PC-3 (cell line): ENCODE measurements around the gene ORAI2. TPM values are rescaled to one million over a fixed set of nuclear protein-coding genes. Genes with fewer than 3 reads are reported as not detected.

ENCODE experiments used
- ATAC-seq: fragments of 200-7000 bp; cut with Tn5 transposase; 2 replicates; pipeline ENCODE4 v1.9.1; 2020; ENCODE audit warnings: mild to moderate bottlenecking, moderate library complexity
- BruUV-seq: library from RNA; stranded (reverse); fragments of 400-500 nt; replicated peaks from 2 replicates; lab custom pipeline; 2021; lab: Mats Ljungman, UMichigan
- CTCF ChIA-PET: fragments of 300-600 bp; sonication (Branson Sonifier 250); formaldehyde crosslinking; loops from one replicate; lab custom pipeline; 2022; ENCODE audit warnings: antibody characterized with exemption; lab: Charles Lee
- POLR2A ChIA-PET: fragments of 300-600 bp; sonication (Branson Sonifier 250); formaldehyde crosslinking; loops from one replicate; lab custom pipeline; 2022; ENCODE audit warnings: antibody characterized with exemption; ENCODE audit not compliant: unreplicated experiment; lab: Charles Lee
- DNase-seq: peaks from one replicate; pipeline ENCODE4 v3.0.0-alpha.2; 2015
- H2AFZ ChIP-seq: fragments of 300-600 bp; sonication (generic); 2 replicates; pipeline ENCODE4 v1.6.0; 2016; ENCODE audit warnings: antibody characterized with exemption, low read length
- H3F3A ChIP-seq: fragments of 300-600 bp; sonication (generic); one replicate; pipeline ENCODE4 v1.6.0; 2017; ENCODE audit warnings: antibody characterized with exemption, low read length, control low read depth, mild to moderate bottlenecking; ENCODE audit not compliant: unreplicated experiment
- H3K27ac ChIP-seq: fragments of 300-600 bp; sonication (generic); 2 replicates; pipeline ENCODE4 v1.5.1; 2016; ENCODE audit warnings: mild to moderate bottlenecking, low read length
- H3K27me3 ChIP-seq: fragments of 300-600 bp; sonication (generic); 2 replicates; pipeline ENCODE4 v1.6.1; 2016; ENCODE audit warnings: low read length, mixed read lengths
- H3K36me3 ChIP-seq: fragments of 300-600 bp; sonication (generic); 2 replicates; pipeline ENCODE4 v1.6.1; 2016; ENCODE audit warnings: low read depth, mixed run types, low read length, mixed read lengths
- H3K4me1 ChIP-seq: fragments of 300-600 bp; sonication (generic); 2 replicates; pipeline ENCODE4 v1.5.1; 2016; ENCODE audit warnings: low read length; ENCODE audit not compliant: insufficient read depth
- H3K4me2 ChIP-seq: fragments of 300-600 bp; sonication (generic); 2 replicates; pipeline ENCODE4 v1.6.0; 2016; ENCODE audit warnings: low read length
- H3K4me3 ChIP-seq: fragments of 300-600 bp; sonication (generic); 2 replicates; pipeline ENCODE4 v1.5.1; 2016; ENCODE audit warnings: mild to moderate bottlenecking, low read length, mixed read lengths
- H3K79me2 ChIP-seq: fragments of 300-600 bp; sonication (generic); 2 replicates; pipeline ENCODE4 v1.6.1; 2017; ENCODE audit warnings: low read length, mixed read lengths
- H3K9ac ChIP-seq: fragments of 300-600 bp; sonication (generic); 2 replicates; pipeline ENCODE4 v1.6.0; 2016; ENCODE audit warnings: mild to moderate bottlenecking, low read length
- H3K9me2 ChIP-seq: fragments of 300-600 bp; sonication (generic); replicated peaks from 2 replicates; pipeline ENCODE4 v1.6.1; 2016; ENCODE audit warnings: mixed run types, low read length, mixed read lengths
- H3K9me3 ChIP-seq: fragments of 300-600 bp; sonication (generic); 2 replicates; pipeline ENCODE4 v1.6.1; 2016; ENCODE audit warnings: low read length, mixed read lengths
- H4K20me1 ChIP-seq: fragments of 300-600 bp; sonication (generic); 2 replicates; pipeline ENCODE4 v1.6.1; 2016; ENCODE audit warnings: low read length, mixed read lengths
- EZH2 ChIP-seq: fragments of 300-600 bp; sonication (generic); IDR thresholded peaks from one replicate; pipeline ENCODE4 v1.6.1; 2017; ENCODE audit warnings: antibody characterized with exemption, mild to moderate bottlenecking, low read length; ENCODE audit not compliant: unreplicated experiment
- EZH2phosphoT487 ChIP-seq: fragments of 300-600 bp; sonication (generic); IDR thresholded peaks from 2 replicates; pipeline ENCODE4 v1.6.1; 2018; ENCODE audit warnings: mild to moderate bottlenecking, antibody characterized with exemption, low read length, borderline replicate concordance
- intact Hi-C: fragments of 100-400 bp; cut with micrococcal nuclease; formaldehyde crosslinking; loops from 2 replicates; pipeline ENCODE4 v1.9.0; 2023
- total RNA-seq: library from RNA; depleted of rRNA; stranded (reverse); fragments of >200 nt; gene quantifications from 2 replicates; pipeline ENCODE4 v1.2.3, GENCODE V29; 2014
- TF ChIP-seq, protein P1 (sequence below): fragments of 300-600 bp; sonication (generic); conservative IDR thresholded peaks from 2 replicates; pipeline ENCODE4 v1.5.1; 2017; ENCODE audit warnings: antibody characterized with exemption, low read depth, mild to moderate bottlenecking, low read length

Gene ORAI2
- total RNA-seq, 1 experiment from 2014 or later = 20.8 TPM

DNA sequence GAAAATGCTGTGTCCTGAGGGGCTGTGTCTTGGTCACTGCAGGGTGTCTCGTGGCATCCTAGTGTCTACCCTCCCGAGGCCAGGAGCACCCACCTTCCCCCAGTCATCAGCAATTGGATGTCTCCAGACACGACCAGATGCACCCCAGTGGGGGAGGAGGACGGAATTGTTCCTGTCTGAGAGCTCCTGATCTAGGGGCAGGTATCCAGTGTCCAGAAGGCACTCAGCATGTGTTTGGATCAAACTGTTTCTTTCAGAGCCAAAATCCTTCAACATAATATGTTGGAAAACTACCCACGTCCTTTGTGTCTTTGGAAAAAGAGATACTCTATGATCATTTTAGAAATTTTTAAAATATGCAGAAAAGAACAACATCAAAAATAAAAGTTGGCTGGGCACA is 20.3 kb upstream of the ORAI2 start:
- H3K4me1 ChIP-seq = no peaks in the 10 kb centered on the region
- no peak for ATAC-seq
- no peaks in the 10 kb centered on the region for H3K27me3 ChIP-seq
- no peak overlapping the region for H3K9ac ChIP-seq
- ChIA-PET CTCF (interaction anchor here (0.6 kb wide), 1 partner anchor 12 kb away, joined by 3 read pairs; no protein-coding TSS in a partner anchor), POLR2A (interaction anchor here (0.7 kb wide), 1 partner anchor 27 kb away, joined by 3 read pairs; no protein-coding TSS in a partner anchor)
- no peak for DNase-seq
- H3F3A ChIP-seq = no peaks in the 10 kb centered on the region
- H3K9me3 ChIP-seq = no peaks in the 10 kb centered on the region
- no peak overlapping the region for H2AFZ ChIP-seq
- no peak overlapping the region for H3K27ac ChIP-seq
- no peaks in the 10 kb centered on the region for H4K20me1 ChIP-seq
- H3K79me2 ChIP-seq = no peaks in the 10 kb centered on the region
- no peak for TF ChIP-seq EZH2
- TF ChIP-seq, protein P1, sequence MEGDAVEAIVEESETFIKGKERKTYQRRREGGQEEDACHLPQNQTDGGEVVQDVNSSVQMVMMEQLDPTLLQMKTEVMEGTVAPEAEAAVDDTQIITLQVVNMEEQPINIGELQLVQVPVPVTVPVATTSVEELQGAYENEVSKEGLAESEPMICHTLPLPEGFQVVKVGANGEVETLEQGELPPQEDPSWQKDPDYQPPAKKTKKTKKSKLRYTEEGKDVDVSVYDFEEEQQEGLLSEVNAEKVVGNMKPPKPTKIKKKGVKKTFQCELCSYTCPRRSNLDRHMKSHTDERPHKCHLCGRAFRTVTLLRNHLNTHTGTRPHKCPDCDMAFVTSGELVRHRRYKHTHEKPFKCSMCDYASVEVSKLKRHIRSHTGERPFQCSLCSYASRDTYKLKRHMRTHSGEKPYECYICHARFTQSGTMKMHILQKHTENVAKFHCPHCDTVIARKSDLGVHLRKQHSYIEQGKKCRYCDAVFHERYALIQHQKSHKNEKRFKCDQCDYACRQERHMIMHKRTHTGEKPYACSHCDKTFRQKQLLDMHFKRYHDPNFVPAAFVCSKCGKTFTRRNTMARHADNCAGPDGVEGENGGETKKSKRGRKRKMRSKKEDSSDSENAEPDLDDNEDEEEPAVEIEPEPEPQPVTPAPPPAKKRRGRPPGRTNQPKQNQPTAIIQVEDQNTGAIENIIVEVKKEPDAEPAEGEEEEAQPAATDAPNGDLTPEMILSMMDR = no peak
- no peak for TF ChIP-seq EZH2phosphoT487
- intact Hi-C loops = loop anchor here (5.0 kb wide), 1 partner anchor 39 kb away; no protein-coding TSS in a partner anchor
- no peaks in the 10 kb centered on the region for H3K9me2 ChIP-seq
- H3K36me3 ChIP-seq = peaks cover 40% of the 10 kb centered on the region
- no TSS peak for BruUV-seq
- no peak overlapping the region for H3K4me3 ChIP-seq
- H3K4me2 ChIP-seq = no peak overlapping the region

DNA sequence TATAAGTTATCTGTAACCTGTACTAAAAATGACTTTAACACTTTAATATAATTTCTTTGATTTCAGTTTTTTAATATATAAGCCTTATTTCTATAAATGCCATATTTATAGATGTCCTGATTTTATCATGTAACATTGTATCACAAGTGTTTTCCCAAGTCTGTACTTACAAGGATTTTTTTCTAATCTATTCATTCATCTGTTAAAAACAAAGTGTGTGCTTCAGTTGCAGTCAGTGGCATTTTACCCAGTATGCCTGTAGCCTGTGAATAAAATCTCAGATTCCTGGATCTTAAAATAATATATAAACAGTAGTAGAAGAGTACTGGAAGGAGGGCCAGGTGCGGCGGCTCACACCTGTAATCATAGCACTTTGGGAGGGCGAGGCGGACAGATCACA is 19.8 kb upstream of the ORAI2 start:
- H3K4me3 ChIP-seq = no peak overlapping the region
- no peaks in the 10 kb centered on the region for H4K20me1 ChIP-seq
- no peaks in the 10 kb centered on the region for H3K79me2 ChIP-seq
- no peak overlapping the region for H3K4me2 ChIP-seq
- POLR2A ChIA-PET = no interaction called here
- H3K27ac ChIP-seq = no peak overlapping the region
- TF ChIP-seq EZH2 (no peak), EZH2phosphoT487 (no peak)
- TF ChIP-seq, protein P1 = no peak
- H3K4me1 ChIP-seq = no peaks in the 10 kb centered on the region
- intact Hi-C loops = loop anchor here (5.0 kb wide), 1 partner anchor 39 kb away; no protein-coding TSS in a partner anchor
- H3F3A ChIP-seq = no peaks in the 10 kb centered on the region
- no peak overlapping the region for H3K9ac ChIP-seq
- H2AFZ ChIP-seq = no peak overlapping the region
- DNase-seq (no peak), ATAC-seq (no peak)
- no peaks in the 10 kb centered on the region for H3K27me3 ChIP-seq
- CTCF ChIA-PET = no interaction called here
- peaks cover 38% of the 10 kb centered on the region for H3K36me3 ChIP-seq
- no peaks in the 10 kb centered on the region for H3K9me3 ChIP-seq
- no TSS peak for BruUV-seq
- no peaks in the 10 kb centered on the region for H3K9me2 ChIP-seq

DNA sequence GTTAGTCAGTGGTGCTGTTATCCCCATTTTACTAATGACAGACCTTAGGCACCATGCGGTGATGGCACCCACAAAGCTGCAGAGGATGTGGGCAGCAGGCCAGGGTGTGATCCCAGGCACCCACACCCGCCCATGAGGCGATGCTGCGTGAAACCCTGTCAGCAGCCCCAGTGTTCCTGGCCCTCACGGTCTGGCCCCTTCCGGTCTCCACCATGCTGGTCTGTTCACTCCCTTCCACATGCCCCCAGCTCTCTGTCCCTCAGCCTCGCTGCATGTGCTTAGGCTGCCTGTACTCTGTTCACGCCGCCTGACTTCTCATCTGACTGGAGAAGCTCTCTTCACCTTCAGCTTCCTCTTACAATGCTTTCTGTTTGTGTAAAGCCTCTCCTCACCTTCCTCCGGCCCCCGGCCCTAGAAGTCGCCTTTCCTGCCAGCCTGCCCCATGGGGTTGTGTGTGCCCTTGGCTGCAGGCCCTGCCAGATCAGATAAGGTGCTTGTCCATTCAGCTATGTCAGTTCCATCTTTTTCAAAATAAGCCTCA is 17.6 kb upstream of the ORAI2 start:
- ChIA-PET CTCF (no interaction called here), POLR2A (no interaction called here)
- H3K4me2 ChIP-seq = no peak overlapping the region
- H3K27ac ChIP-seq = no peak overlapping the region
- BruUV-seq = no TSS peak
- no peaks in the 10 kb centered on the region for H3K79me2 ChIP-seq
- no peaks in the 10 kb centered on the region for H3K27me3 ChIP-seq
- no peaks in the 10 kb centered on the region for H3K4me1 ChIP-seq
- no peak overlapping the region for H3K4me3 ChIP-seq
- H4K20me1 ChIP-seq = no peaks in the 10 kb centered on the region
- no peaks in the 10 kb centered on the region for H3K9me2 ChIP-seq
- peaks cover 34% of the 10 kb centered on the region; the same call in 1 of the 2 replicates for H3K36me3 ChIP-seq
- no peaks in the 10 kb centered on the region for H3K9me3 ChIP-seq
- no peak overlapping the region for H2AFZ ChIP-seq
- TF ChIP-seq, protein P1 = no peak
- TF ChIP-seq EZH2 (no peak), EZH2phosphoT487 (no peak)
- no peaks in the 10 kb centered on the region for H3F3A ChIP-seq
- DNase-seq (no peak), ATAC-seq (no peak)
- intact Hi-C loops = no loop called here
- H3K9ac ChIP-seq = no peak overlapping the region
